GM04503 (cell line): ENCODE data around the gene SUFU.

Experiments used
- DNase-seq: peaks from one replicate; pipeline ENCODE4 v3.0.0-alpha.2; 2012; ENCODE audit warnings: low read depth

The SUFU gene

DNA sequence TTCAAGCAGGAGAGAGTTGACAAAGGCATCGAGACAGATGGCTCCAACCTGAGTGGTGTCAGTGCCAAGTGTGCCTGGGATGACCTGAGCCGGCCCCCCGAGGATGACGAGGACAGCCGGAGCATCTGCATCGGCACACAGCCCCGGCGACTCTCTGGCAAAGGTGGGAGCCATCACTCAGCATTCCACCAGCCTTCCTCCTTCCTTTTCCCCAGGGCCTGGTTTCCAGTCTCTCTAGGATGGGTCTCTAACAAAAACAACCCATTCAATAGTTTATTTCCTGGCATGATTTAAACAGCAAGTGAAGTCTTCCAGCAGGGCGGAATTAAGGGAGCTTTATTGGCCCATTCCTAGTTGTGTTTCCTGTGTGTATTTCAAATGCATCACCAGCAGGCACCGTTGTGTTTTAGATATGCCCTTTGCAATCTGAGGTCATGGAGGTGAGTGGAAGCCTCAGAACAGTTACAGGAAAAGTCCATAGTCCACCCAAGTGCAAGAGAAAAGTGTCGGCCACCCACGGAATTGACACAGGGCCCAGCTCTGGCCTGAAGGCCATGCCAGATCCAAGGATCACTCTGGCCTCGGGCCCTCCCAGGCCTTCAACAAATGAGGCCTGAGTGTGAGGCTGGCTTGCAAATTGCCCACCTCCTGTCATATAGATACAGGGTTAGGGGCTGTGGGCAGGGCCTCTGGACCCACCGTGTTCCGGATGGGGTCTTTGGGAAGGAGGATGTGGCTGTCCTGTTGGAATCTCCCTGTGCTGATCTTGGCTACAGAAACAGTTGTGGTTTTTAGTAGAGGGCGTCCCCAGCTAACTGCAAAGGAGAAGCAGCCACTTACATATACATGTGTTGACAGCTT lies 93.6 kb downstream of the SUFU start:
- no peak for DNase-seq

DNA sequence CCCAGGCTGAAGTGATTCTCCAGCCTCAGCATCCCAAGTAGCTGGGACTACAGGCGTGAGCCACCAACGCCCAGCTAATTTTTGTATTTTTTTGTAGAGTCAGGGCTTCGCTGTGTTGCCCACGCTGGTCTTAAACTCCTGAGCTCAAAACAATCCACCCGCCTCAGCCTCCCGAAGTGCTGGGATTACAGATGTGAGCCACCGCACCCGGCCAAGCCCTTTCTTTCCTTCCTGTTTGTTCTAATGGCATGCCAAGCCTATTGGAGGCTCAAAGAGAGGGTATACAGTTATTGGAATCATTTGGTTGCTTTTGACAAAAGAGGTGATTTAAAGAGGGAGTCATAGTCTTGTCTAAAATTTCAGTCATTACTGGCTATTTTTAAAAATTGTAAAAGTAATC lies 94.5 kb downstream of the SUFU start:
- no peak for DNase-seq

DNA sequence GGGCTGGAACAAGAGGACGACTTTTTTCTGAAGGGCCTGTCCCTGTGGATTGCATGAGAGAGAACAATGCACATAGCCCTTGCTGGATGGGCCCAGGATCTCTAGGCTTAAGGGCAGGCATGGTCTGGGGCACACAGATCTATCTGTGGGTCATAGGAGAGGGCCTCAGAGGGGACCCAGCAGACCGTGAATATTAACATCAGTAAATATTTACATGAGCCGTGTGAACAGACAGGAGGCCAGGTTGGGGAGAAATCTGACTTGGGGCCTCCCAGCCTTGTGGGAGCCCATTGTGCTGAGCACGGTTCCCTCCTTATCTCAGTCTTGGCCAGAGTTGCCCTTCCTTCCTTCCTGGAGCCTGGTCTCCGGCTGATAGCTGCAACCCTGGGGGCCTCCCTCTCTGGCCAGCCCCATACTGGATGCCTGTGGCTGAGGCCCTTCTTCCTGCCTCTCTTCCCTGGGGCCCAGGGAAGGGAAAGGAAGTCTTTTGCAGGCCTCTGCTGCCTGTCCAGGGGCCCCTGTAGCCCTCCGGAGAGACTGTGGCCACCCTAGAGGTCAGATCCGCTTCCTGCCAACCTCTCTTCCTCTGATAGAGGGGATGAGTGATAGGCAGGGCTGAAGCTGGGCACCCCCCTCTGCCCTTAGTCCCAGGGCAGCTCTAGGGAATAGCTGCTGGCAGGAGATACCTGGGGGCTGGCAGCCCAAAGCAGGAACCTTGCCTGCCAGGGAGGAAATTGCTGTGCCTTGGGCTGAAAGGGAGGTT lies 96.0 kb downstream of the SUFU start:
- no peak for DNase-seq

DNA sequence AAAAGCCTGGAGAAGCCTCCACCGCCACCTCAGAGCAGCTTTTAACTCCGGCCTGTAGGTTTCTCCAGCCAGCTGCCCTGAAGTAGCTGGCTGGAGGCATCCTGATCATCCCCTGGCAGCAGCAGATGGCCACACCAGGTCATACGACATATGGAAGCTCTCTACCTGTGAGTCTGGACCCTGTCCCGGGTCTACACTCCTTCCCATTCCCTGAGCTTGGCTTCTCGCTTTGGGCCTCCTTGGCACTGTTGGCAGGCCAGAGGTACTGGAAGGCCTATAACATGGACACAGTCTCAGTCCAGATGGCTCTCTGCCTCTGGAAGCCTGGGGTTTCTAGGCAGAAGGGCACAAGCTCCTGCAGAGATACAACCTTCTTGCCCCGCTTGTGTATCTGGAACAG lies 97.0 kb downstream of the SUFU start:
- no peak for DNase-seq

DNA sequence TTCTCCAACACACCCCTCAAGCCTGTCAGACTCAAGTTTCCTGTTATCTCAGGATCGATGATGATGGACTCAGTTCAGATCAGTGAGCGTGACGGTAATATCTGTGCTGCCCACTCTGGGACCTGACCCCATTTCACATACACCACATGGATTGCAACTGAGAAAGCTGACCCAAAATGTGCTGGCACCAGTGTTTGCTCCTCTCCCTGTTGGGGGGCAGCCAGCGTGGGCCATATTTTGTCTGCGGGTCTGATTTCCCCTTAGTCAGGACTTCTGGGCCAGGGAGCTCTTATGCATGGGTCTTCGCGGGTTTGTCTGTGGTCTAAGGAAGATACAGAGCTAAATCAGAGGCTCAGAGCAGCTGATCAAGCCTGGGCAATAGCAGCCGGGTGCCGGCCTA lies 97.9 kb downstream of the SUFU start:
- no peak for DNase-seq

DNA sequence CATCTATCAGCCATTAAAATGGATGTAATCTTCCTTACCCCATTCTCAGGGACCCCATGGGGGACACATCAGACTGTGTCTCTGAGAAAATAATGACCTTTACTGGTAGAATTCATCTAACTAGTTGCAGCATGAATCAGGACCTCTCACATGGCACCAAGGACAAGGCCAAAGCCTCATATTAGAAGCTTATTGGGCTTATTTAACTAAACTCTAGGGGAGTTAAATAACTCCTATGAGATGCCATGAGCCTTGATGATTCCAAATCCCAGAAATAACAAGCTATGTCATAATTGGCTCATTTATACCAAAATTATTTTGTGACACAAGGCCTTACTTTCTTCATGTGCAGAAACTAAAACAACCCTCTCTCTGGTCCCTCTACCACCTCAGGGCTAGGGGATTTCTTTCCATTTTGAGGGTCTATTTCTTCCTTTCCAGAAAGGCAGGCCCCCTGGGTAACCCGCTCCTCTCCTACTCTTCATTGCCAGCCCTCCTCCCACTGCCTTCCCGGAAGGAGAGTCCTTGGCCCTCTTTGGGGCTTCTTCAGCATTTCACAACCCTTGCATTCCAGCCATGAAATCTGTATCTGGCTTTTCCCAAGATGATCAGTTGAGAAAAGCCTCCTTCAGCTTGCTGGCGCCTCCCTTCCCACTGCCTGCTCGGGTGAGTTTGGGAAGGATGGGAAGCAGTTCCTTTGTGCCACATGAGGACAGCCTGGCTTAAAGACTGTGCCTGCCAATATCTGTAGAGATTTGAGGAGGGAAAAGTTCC lies 98.7 kb downstream of the SUFU start:
- peak; percentile 54 for DNase-seq

DNA sequence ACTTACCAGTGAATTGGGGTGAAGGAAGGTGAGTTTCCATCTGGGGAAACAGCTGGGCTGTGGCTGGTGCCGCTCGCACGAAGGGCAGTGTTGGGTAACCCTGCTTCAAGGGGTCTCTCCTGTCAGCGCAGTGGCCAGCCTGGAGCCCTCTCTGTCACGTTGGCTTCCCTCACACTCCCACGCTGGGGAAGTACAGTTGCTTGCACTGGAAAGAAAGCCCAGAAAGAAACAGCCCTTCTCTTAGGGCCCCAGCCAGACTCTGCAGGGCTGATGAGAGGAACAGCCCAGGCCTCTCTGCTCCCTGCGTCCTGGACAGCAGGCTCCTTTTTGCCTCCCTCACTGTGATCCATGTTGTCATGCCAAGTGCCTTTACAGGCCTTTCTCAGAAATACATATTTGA lies 100.2 kb downstream of the SUFU start:
- no peak for DNase-seq

DNA sequence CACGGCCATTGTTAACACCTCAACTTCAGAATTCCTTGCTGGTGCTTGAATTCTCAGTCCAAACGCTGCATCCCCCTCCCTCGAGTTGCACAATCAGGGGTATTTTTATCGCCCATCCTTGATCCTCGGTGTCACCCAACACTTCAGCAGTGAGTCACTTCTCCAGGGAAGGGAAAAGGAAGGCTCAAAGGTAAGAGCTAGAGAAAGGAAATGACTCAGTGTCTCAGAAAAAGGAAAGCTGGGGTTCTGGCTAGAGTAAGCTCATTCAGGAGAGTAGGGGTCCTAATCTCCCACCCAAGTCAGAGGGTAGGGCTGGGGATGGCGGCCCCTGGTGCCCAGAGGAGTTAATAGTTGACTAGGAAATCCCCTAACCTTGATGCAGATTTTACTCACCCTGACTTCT lies 100.7 kb downstream of the SUFU start:
- DNase-seq, result peak; percentile 50

DNA sequence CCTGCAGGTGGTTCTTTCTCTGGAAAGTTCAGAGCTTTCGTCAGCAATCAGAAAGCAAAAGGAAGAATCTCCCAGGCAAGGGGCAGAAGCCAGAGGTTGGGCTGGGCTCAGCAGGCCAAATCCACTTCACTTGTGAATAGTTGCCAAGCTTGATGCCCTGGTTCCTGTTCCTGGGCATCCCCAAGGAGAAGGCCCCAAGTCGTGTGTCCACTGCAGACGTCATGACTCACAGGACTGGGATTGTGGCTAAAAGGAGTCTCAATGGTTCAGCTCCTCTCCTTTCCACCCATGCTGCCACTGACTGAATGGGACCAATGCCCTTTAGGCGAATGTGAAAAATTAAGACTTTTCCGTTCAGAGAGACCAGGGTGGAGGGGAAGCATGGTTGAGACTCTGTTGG lies 101.9 kb downstream of the SUFU start:
- no peak for DNase-seq

DNA sequence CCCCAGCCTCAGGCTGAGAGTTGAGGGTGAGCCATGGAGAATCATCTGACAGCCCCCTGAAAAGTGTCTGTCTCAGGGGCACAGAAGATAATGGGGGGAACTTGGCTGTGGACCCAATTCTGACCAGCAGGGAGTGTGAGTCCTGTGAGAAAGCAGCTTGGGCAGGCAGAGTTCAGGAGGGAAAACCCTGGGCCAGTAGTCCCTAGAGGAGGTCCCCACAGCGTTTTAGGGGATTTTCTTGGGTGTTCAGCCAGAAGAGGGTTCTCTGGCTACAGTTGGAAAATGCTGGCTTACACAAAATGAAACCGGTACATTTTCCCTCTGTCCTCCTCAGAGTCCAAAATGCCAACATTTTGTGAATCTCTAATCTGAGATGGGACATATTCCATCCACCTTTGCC lies 104.7 kb downstream of the SUFU start:
- no peak for DNase-seq

DNA sequence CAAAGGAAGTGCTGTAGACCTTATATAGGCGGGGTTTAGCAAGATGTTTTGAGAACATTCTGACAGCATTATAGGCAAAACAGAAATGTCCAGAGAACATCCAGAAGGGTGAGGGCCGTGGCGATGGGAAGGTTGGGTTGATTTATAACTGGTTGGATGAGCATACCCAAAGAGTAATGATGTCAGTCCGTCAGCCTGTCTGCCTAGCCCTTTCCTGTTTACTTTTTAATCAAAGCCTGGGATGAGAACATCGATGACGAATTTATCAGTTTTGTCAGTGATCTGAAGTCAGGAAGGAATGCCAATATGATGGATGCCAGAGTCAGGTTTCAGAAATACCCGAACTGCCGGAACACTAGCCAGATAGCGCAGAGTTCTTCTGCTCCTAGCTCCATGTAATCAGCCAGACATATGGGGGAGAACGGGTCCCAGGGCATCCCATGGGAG lies 106.7 kb downstream of the SUFU start:
- no peak for DNase-seq

DNA sequence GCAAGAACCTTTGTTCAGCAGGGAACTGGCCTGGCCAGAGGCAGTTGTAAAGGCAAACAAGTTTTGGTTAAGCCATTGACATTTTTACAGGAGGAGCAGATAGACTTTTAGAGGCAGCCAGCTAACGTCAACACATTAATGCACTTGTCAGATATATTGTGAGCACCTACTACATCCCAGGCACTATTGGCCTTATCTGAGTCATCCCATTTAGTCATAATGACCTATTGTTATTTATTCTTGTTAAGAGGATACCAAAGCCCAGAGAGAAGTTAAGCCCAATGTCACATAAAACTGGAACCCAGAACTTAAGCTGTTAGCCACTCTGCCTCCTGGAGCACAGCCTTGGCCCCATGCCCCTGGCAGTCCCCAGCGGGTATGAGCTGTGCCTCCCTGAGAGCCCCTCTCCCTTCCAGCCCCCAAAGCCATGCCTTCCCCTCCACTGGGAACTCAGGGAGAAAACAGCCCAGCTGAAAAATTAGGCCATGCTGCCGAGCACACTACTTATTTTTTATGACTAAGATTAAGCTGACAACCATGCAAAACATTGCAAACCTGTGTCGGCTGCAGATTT lies 107.8 kb downstream of the SUFU start:
- DNase-seq, result no peak

DNA sequence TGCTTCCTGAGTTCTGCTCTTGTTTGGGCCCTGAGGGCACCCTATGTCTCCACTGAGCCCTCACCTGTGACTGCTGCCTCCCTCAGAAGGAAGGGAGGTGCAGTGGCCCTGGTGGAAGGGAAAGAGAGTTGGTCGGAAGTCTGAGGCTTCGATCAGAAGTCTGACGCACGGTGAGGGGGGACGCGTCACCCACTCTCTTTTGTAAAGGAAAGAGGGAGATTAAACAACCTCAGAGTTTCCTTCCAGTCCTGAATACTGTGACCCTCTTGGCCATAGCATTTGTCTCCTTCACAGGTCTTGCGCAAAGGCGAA lies 109.1 kb downstream of the SUFU start:
- no peak for DNase-seq

DNA sequence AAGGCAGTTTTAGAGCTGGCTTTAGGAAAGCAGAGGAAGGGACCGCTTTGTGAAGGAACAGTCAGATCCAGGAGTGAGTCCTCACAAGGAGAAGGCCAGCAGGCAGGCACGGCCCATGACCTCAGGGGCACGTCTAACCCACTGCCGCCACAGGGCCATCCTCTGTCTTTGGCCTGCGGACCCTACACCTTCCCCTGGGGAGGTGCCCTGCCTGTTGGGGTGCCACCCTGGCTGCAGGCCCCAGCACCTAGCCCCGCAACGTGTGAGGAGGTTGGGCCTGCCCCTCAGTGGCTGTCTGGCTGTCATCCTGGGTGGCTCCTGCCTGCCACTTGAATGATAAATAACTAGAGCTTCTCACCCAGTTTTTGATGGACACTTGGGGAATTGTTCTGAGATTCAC lies 109.5 kb downstream of the SUFU start:
- no peak for DNase-seq

DNA sequence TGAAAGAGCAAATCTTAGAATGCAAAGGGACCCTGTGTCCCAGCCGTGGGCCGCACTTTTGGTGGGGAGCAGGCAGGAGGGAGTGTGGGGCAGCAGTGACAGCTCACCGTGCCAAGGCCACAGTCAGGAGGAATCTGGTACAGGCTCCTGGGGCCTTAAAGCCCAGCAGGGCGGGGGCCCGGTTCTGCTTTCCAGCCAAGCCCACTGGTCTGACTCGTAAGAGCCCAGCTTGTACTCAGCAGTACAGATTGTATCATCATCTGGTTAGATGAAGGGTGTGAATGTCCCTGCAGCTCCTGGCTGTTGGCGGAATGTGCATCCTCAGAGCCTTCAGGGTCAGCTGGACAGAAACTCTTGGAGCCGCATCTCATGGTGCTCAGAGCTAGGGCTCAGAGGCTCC lies 110.0 kb downstream of the SUFU start:
- no peak for DNase-seq

DNA sequence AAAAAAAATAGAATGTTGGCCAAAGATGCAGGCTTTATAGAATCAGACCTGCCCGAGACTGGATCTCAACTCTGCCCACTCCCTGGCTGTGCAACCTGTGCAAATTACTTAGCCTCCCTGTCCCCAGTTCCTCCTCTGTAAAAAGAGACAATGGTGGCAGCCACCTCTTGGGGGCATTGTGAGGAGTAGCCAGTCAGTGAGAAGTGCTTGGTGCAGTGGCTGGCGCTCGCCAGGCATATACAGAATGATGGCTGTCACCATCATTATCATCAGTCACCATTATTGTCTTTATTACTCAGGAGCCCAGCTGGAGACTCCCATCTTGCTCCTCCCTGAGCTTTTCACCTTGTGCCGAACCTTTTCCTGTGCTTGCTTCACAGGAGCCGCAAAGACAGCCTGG lies 111.1 kb downstream of the SUFU start:
- DNase-seq, result no peak

DNA sequence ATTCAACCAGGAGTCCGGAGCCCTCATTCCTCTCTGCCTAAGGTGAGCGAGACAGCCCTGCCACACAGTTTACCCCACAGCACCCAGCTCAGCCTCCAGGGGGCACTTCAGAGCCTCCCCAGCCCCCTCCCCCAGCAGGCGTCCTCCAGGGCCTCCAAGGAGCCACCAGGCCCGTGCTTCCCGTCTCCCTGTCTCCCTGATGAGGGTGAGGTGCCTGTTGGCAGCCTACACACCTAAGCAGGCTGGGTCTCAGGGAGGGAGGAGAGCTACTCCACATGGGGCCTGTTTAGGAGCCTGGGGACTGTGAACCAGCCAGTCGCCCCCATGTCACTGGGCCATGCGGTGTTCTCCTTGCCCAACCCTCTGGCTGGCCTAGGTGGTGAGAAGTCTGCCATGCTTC lies 111.6 kb downstream of the SUFU start:
- DNase-seq, result no peak

DNA sequence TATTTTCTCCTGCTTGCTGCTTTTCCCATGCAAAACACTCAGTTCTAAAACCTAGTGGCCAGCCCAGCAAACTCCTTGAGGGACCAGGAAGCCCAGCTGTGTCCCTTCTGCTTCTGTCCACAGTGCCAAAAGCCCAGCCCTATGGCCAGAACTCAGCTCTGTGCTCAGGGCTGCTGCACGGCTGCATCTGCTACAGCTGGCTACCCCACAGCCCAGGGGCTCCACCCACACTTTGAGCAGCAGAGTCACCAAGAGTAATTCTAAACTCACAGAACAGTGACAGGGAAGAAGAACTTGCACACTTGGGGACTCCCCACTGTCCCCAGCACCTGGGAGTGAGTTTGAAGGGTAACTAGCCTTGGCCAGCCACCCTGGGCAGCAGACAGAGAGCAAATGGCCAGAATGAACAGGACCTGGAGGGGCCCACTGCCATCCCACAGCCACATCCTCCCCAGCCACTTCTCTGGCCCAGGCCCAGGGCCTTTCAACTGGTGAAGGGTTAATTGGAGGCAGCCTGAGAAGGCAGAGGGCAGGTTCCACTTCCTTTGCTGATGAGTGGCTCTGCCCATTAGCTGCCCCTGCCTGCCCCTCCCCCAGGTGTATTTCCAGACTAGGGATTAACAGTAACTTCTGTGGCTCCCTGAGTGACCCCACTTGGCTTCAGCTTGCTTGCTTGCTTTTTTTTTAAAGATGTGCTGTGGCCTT lies 112.4 kb downstream of the SUFU start:
- no peak for DNase-seq

DNA sequence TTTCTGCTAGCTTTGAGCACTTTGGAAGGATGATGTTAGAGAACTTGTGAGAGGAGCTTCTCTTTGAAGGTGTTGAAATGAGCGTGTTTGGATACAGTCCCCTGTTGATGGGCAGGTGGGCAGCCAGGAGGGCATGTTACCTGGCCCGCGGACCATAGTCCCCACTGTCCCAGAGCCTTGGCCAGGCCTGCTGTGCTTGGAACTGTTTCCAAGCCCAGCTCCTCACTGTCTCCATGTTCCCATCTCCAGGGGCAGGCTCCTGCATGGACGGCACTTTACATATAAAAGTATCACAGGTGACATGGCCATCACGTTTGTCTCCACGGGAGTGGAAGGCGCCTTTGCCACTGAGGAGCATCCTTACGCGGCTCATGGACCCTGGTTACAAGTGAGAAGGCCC lies 113.3 kb downstream of the SUFU start:
- DNase-seq, result no peak

DNA sequence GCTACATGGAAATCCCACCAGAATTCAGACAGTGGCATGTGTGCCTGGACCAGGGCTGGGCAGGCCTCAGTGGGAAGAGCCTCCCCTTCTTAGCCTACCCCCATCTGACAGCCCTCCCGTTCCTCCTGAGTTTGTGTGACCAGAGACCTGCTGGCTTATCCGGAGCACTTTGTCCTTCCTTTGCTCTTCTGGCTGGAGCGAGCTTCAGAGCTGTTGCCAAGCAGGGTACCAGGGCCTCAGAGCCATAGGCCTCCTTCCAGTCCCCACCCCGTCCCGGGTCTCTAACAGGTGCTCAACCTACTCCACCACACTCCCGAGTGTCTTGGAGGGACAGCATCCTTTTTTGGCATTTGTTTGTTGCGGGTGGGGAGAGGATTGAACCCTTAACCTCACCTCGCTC lies 114.0 kb downstream of the SUFU start:
- no peak for DNase-seq

DNA sequence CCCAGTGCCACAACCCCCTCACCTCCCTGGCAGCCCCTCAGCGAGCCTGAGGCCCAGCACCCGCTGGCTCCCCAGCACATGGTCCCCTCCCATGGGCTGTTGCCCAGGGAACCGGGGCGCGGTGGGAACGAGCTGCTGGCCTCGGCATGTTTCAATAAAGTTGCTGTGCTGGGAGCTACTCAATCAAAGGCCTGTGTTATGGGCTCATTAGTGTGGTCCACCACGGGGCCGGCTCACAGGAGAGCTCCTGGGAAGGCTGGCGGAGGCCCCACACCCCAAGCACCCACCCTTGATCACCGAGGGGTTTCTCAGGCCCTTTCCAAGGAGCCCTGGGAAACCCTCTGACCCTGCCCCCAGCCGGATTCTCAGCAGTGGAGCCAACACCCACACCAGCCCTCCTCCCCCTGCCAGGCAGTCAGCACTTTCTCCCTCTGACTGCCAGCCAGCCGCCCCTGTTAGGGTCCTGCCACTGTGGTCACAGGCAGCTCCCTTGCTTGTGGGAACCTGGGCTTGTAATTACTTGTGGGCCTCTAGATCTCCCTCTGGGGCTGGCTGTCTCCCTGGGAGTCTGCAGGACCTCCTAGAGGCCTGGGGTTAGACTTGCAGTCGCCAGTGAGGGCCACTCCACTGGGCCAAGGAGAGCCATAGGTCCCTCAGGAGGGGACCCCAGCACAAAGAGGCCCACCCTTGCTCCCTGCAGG lies 115.7 kb downstream of the SUFU start:
- DNase-seq, result no peak
